Measurements from ENCODE around the gene HIVEP3.

The HIVEP3 gene

DNA sequence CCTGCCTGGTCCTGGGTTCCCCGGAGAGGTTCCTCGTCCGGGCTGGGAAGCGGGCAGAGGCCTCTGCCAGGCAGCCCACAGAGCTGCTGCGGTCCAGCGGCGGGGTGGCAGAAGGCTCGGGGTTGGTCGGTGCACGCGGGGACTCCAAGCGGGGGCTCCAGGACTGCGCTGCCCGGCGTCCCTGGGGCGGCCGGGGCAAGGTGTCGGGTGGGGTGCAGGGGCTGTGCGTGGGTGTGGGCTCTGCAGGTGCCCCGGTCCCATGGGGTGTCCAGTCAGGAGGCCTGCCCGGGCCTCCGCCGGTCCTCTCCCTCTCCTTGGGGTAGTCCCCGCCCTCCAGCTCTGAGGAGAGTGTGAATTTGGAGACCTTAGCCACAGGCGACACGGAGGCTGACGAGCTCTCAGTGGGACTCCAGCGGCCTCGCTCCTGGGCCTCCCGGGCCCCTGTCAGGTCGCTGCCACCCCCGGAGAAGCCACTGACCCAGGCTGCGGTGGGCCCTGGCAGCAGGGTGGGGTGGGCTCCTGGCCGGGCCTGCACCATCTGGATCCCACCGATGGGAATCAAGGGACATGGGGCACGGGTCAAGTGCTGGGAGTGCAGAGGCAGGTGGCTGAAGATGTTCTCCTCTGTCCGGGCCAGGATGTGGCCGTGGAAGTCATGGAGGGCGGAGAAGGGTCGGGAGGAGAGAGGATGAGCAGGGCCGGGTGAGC is 408.0 kb downstream of the HIVEP3 start:
- no peaks in the 10 kb centered on the region for H3K9me3 ChIP-seq (ENCODE audit: control insufficient read depth, low read length)
- TF ChIP-seq, protein P1, sequence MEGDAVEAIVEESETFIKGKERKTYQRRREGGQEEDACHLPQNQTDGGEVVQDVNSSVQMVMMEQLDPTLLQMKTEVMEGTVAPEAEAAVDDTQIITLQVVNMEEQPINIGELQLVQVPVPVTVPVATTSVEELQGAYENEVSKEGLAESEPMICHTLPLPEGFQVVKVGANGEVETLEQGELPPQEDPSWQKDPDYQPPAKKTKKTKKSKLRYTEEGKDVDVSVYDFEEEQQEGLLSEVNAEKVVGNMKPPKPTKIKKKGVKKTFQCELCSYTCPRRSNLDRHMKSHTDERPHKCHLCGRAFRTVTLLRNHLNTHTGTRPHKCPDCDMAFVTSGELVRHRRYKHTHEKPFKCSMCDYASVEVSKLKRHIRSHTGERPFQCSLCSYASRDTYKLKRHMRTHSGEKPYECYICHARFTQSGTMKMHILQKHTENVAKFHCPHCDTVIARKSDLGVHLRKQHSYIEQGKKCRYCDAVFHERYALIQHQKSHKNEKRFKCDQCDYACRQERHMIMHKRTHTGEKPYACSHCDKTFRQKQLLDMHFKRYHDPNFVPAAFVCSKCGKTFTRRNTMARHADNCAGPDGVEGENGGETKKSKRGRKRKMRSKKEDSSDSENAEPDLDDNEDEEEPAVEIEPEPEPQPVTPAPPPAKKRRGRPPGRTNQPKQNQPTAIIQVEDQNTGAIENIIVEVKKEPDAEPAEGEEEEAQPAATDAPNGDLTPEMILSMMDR (IDR thresholded peaks at IDR 0.05), result no peak
- H3K4me2 ChIP-seq (ENCODE audit: low read length), result no peak overlapping the region
- H3K9ac ChIP-seq, result no peak overlapping the region
- no peak overlapping the region for H3K4me3 ChIP-seq (ENCODE audit: low read depth, low read length)
- no peaks in the 10 kb centered on the region for H3K79me2 ChIP-seq
- no peaks in the 10 kb centered on the region for H3K27me3 ChIP-seq (ENCODE audit: control insufficient read depth, insufficient read depth, low read length)
- no peak overlapping the region for H3K27ac ChIP-seq
- H3K4me1 ChIP-seq, result no peaks in the 10 kb centered on the region
- H2AFZ ChIP-seq, result no peak overlapping the region
- H3K36me3 ChIP-seq (ENCODE audit: control insufficient read depth, insufficient read depth, low read length), result no peaks in the 10 kb centered on the region

DNA sequence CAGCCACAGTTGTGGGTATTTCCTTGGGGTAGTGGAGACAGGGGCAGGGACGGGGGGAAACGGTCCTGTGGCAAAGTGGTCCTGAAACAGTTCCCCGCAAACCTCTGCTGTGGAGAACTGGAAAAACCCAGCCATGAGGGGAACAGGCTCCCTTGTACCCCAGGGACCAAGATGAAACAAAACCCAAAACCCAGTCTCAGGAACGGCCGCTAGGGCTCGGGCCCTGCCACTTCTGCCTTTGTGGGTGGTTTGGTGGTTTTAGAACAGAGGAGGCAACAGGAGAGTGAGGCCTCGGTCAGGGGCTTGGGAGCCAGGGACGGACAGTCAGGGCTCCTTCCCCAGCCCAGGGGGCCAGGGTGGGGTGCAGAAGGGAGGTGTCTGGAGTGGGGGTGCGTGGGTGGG is 409.5 kb downstream of the HIVEP3 start:
- H3K4me2 ChIP-seq (ENCODE audit: low read length), result no peak overlapping the region
- no peaks in the 10 kb centered on the region for H3K4me1 ChIP-seq
- H3K27me3 ChIP-seq (ENCODE audit: control insufficient read depth, insufficient read depth, low read length), result no peaks in the 10 kb centered on the region
- no peak overlapping the region for H2AFZ ChIP-seq
- no peaks in the 10 kb centered on the region for H3K36me3 ChIP-seq (ENCODE audit: control insufficient read depth, insufficient read depth, low read length)
- H3K9me3 ChIP-seq (ENCODE audit: control insufficient read depth, low read length), result no peaks in the 10 kb centered on the region
- H3K4me3 ChIP-seq (ENCODE audit: low read depth, low read length), result no peak overlapping the region
- no peak overlapping the region for H3K27ac ChIP-seq
- no peaks in the 10 kb centered on the region for H3K79me2 ChIP-seq
- TF ChIP-seq, protein P1 (IDR thresholded peaks at IDR 0.05), result no peak
- H3K9ac ChIP-seq, result no peak overlapping the region

DNA sequence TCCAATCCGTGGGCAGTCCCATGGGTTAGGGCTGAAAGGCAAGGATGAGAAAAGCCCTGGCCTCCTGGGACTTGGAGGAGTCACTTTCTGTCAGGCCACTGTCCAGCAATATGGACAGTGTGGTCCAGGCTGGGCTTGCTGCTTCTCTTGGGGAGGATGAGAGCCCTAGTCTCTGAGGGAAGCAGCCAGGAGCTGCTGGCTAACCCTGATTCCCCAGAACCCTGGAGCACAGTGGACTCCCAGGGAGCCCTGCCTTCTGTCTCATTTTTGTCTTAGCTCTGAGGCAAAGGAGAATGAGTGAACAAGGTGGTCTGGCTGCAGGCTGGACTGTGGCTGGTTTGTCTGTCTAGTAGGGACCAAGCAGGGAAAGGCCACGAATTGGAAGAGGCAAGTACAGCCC is 410.4 kb downstream of the HIVEP3 start:
- Histone ChIP-seq H3K4me2 (ENCODE audit: low read length) (no peak overlapping the region), H2AFZ (no peak overlapping the region), H3K4me3 (ENCODE audit: low read depth, low read length) (no peak overlapping the region), H3K27me3 (ENCODE audit: control insufficient read depth, insufficient read depth, low read length) (no peaks in the 10 kb centered on the region), H3K27ac (no peak overlapping the region), H3K9me3 (ENCODE audit: control insufficient read depth, low read length) (no peaks in the 10 kb centered on the region), H3K4me1 (no peaks in the 10 kb centered on the region), H3K9ac (no peak overlapping the region), H3K36me3 (ENCODE audit: control insufficient read depth, insufficient read depth, low read length) (no peaks in the 10 kb centered on the region), H3K79me2 (no peaks in the 10 kb centered on the region)
- TF ChIP-seq, protein P1 (IDR thresholded peaks at IDR 0.05), result no peak

DNA sequence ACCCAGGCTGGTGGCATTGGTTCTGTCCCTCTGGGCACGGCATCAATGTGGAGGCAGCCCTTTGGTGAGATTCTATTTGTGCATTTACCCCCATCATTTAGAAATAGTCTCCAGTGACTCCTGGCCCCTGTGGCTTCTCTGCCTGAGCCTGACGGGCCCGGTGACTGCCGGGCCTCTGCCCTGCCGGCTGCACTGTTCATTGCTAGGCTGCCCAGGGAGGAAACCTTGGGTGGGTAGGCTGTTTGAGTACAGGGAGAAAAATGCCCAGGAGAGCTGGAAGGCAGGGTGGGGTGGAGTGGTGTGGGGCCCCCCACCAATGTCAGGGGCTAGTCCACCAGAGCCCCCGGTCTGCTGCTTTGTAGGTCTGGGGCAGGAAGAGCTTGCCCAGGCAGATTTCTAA is 410.9 kb downstream of the HIVEP3 start:
- Histone ChIP-seq H3K9ac (no peak overlapping the region), H3K9me3 (ENCODE audit: control insufficient read depth, low read length) (no peaks in the 10 kb centered on the region), H3K4me2 (ENCODE audit: low read length) (no peak overlapping the region), H3K36me3 (ENCODE audit: control insufficient read depth, insufficient read depth, low read length) (no peaks in the 10 kb centered on the region), H3K79me2 (no peaks in the 10 kb centered on the region), H3K4me1 (no peaks in the 10 kb centered on the region), H2AFZ (no peak overlapping the region), H3K27me3 (ENCODE audit: control insufficient read depth, insufficient read depth, low read length) (no peaks in the 10 kb centered on the region), H3K4me3 (ENCODE audit: low read depth, low read length) (no peak overlapping the region), H3K27ac (no peak overlapping the region)
- TF ChIP-seq, protein P1 (IDR thresholded peaks at IDR 0.05), result no peak

DNA sequence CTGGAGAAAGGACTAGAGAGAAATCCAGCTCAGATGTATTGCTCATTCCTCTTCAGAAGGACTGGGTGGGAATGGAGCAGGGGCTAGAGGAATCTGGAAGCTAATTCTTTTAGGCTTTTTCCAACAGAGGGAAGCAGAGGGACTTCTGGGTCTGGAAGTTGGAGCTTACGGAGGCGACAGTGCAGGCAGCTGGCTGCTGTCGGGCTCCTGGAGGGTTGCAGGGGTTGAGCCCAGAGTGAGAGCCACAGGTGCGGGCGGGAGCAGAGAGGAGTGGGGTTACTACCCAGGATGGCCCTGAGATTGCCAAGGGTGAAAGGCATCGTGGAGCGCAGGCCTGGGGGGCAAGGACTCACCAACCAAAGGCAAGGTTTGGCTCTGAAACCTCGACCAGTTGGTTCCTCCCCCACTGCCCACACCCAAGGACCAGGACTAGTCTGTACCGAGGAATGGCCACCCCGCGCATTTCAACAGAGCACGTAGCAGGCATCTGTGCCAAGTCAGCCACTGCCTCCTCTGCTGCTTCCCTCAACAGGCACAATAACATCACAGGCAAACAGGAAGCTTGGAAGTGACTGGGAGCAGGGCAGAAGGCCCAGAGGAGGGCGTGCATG is 411.5 kb downstream of the HIVEP3 start:
- no peaks in the 10 kb centered on the region for H3K36me3 ChIP-seq (ENCODE audit: control insufficient read depth, insufficient read depth, low read length)
- no peak overlapping the region for H3K4me2 ChIP-seq (ENCODE audit: low read length)
- H3K79me2 ChIP-seq, result no peaks in the 10 kb centered on the region
- H3K4me1 ChIP-seq, result no peaks in the 10 kb centered on the region
- no peaks in the 10 kb centered on the region for H3K9me3 ChIP-seq (ENCODE audit: control insufficient read depth, low read length)
- no peak overlapping the region for H3K9ac ChIP-seq
- TF ChIP-seq, protein P1 (IDR thresholded peaks at IDR 0.05), result no peak
- no peak overlapping the region for H2AFZ ChIP-seq
- H3K27me3 ChIP-seq (ENCODE audit: control insufficient read depth, insufficient read depth, low read length), result no peaks in the 10 kb centered on the region
- no peak overlapping the region for H3K27ac ChIP-seq
- H3K4me3 ChIP-seq (ENCODE audit: low read depth, low read length), result no peak overlapping the region

Measured in parathyroid adenoma (tissue), 2 donors.